GM21576 (cell line): ENCODE measurements around the gene STK11.
A peak's percentile ranks its signal among the peaks of the same experiment; 100 is the strongest.
"Not testable (repeated sequence)": the region's sequence is repeated elsewhere in the genome, so short reads cannot be mapped to it uniquely, and the experiment has no call there.

Source experiments
- ATAC-seq: cut with Tn5 transposase; IDR thresholded peaks from one replicate; pipeline ENCODE4 v1.9.1; 2021; ENCODE audit warnings: mild to moderate bottlenecking, moderate library complexity; ENCODE audit not compliant: unreplicated experiment

The STK11 gene

GRCh38 chr19:1237027-1237659, 31.6 kb downstream of the STK11 start:
- ATAC-seq, result no peak

- ATAC-seq, result no peak
These were observed 32.3 kb downstream of the STK11 start, which contains the start of gene CBARP for GRCh38 chr19:1237754-1238368. CBARP (minus strand) TSS chr19:1238005; CDS start chr19:1236100, 1,905 bp downstream.

- no peak for ATAC-seq
These were observed 33.1 kb downstream of the STK11 start for GRCh38 chr19:1238369-1239303.

- no peak for ATAC-seq
These were observed 33.8 kb downstream of the STK11 start for GRCh38 chr19:1239420-1239795.

GRCh38 chr19:1239796-1240737, 34.5 kb downstream of the STK11 start:
- no peak for ATAC-seq

GRCh38 chr19:1240925-1241324, 35.3 kb downstream of the STK11 start:
- ATAC-seq, result no peak

GRCh38 chr19:1241417-1242095, 36.0 kb downstream of the STK11 start, which contains the start of gene ATP5F1D:
ATP5F1D (plus strand) TSS chr19:1241751; CDS start chr19:1241851, 100 bp downstream.
- ATAC-seq, result peak; percentile 41

GRCh38 chr19:1243768-1244692, 38.5 kb downstream of the STK11 start:
- no peak for ATAC-seq

GRCh38 chr19:1244693-1245451, 39.3 kb downstream of the STK11 start:
- no peak for ATAC-seq

- ATAC-seq, result no peak
These were observed 40.1 kb downstream of the STK11 start for GRCh38 chr19:1245494-1246264.

GRCh38 chr19:1246265-1247087, 40.9 kb downstream of the STK11 start:
- not testable (repeated sequence) for ATAC-seq

- no peak for ATAC-seq
These were observed 42.2 kb downstream of the STK11 start for GRCh38 chr19:1247748-1248138.

- peak; percentile 3 for ATAC-seq
These were observed 42.7 kb downstream of the STK11 start, which contains the start of gene MIDN for GRCh38 chr19:1248139-1248785. MIDN (plus strand) TSS chr19:1248583; CDS start chr19:1250297, 1,714 bp downstream.

GRCh38 chr19:1248786-1249297, 43.3 kb downstream of the STK11 start:
- peak; percentile 24 for ATAC-seq

GRCh38 chr19:1249298-1249989, 43.9 kb downstream of the STK11 start:
- peak; percentile 34 for ATAC-seq
